Measurements from ENCODE around the gene PCOLCE2. TPM values are rescaled to one million over a fixed set of nuclear protein-coding genes. Genes with fewer than 3 reads are reported as not detected.

PCOLCE2 gene
- total and polyA plus RNA-seq, 2 experiments from 2014 or later = 45.4 to 46.4 TPM

DNA sequence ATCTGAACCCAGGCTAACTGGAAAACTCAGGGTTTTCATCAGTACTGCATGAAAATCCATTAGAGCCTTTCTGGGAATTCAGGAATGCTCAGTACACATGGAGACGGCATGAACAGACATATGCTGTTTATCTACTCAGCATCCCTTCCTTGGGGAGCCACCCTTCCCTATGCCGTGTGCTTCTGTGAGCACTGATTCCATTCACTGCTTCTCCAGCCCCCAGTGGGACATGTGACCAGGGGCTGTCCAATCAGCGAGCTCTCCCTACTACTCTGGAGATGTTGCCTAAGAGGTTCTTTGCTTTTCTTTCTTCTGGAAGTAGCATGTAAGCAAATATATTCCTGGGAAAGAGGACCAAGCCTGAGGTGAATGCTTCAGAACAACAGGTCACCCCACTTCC, 5.6 kb upstream of the PCOLCE2 start:
- no peak overlapping the region for H3K4me2 ChIP-seq (ENCODE audit: unreplicated experiment)
- no peaks in the 10 kb centered on the region for H3K79me2 ChIP-seq (ENCODE audit: insufficient read depth)
- H3K27ac ChIP-seq = no peak overlapping the region
- H4K20me1 ChIP-seq (ENCODE audit: insufficient read depth) = no peaks in the 10 kb centered on the region
- in situ Hi-C loops (cut with MboI) = no loop called here
- no peaks in the 10 kb centered on the region for H3K27me3 ChIP-seq (replicated peaks; ENCODE audit: insufficient read depth)
- TF ChIP-seq EZH2phosphoT487 (IDR thresholded peaks at IDR 0.05; ENCODE audit: insufficient read depth, low read depth) = no peak
- H3K9me3 ChIP-seq (ENCODE audit: low read depth) = no peaks in the 10 kb centered on the region
- H3F3A ChIP-seq (ENCODE audit: insufficient read depth) = no peaks in the 10 kb centered on the region; the same call in 1 of the 2 replicates
- H3K9ac ChIP-seq = no peak overlapping the region
- H3K4me3 ChIP-seq = no peak overlapping the region
- WGBS, 2 experiments (ENCODE audit: low coverage in 1 of 2, low lambda C conversion rate in 2 of 2, missing lambda C conversion rate in 2 of 2) = 97% methylated on average over 3 of the region's 3 CpGs
- H2AFZ ChIP-seq = no peak overlapping the region
- H3K36me3 ChIP-seq (ENCODE audit: low read depth) = no peaks in the 10 kb centered on the region
- H3K9me2 ChIP-seq (ENCODE audit: insufficient read depth) = no peaks in the 10 kb centered on the region
- H3K4me1 ChIP-seq (ENCODE audit: insufficient read depth) = peaks cover 10% of the 10 kb centered on the region; the same call in 1 of the 2 replicates
- no peak for DNase-seq

DNA sequence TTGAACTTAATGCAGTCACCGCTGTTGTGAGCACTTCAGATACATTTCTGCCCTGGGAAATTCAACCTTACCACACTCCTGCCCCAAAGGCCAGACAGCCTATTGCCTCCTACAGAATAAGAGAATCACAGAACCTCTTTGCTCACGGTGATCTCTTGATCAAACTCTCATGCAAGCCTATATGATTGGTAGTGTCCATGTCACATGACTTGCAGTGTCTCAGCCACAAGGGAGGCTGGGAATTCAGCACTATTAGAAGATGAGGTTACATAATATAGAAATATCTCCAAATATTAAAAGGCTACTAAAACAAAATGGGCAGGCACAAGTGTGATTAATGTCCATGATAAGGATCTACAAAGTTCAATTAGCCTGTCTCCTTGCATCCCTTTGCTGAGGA, 3.8 kb upstream of the PCOLCE2 start:
- 96 to 100% methylated on average over 2 of the region's 2 CpGs for WGBS, 2 experiments (ENCODE audit: low coverage in 1 of 2, low lambda C conversion rate in 2 of 2, missing lambda C conversion rate in 2 of 2)
- Histone ChIP-seq H3K36me3 (ENCODE audit: low read depth) (no peaks in the 10 kb centered on the region), H3K9me2 (ENCODE audit: insufficient read depth) (no peaks in the 10 kb centered on the region), H3K9ac (no peak overlapping the region), H3K4me2 (ENCODE audit: unreplicated experiment) (no peak overlapping the region), H3K27ac (no peak overlapping the region), H3K4me3 (no peak overlapping the region), H2AFZ (no peak overlapping the region), H3K9me3 (ENCODE audit: low read depth) (no peaks in the 10 kb centered on the region), H3K27me3 (replicated peaks; ENCODE audit: insufficient read depth) (no peaks in the 10 kb centered on the region), H3F3A (ENCODE audit: insufficient read depth) (peaks cover 5% of the 10 kb centered on the region), H3K4me1 (ENCODE audit: insufficient read depth) (peaks cover 12% of the 10 kb centered on the region), H3K79me2 (ENCODE audit: insufficient read depth) (no peaks in the 10 kb centered on the region), H4K20me1 (ENCODE audit: insufficient read depth) (no peaks in the 10 kb centered on the region)
- TF ChIP-seq EZH2phosphoT487 (IDR thresholded peaks at IDR 0.05; ENCODE audit: insufficient read depth, low read depth) (no peak), EZH2 (IDR thresholded peaks at IDR 0.05; ENCODE audit: insufficient read depth, poor library complexity, severe bottlenecking) (no peak)
- DNase-seq = no peak
- in situ Hi-C loops (cut with MboI) = no loop called here

DNA sequence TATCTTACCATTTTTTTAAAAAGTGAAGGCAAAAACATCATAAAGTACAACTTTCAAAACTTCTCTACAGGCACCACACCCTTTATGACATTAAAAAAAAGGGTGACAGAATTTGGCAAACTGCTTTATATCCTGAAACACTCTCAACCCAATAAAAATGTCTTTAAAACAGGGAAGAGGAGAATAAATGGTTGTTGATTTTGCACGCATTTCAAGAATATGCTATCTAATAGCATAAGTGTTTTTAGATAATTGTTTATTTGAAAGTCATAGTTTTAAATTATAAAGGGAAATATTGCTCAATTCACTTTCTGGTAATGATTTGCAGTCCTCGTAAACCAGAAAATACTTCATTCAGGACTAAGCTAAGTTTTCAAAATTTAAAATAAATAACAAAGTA, 1.7 kb upstream of the PCOLCE2 start:
- H3K9me3 ChIP-seq (ENCODE audit: low read depth) = no peaks in the 10 kb centered on the region
- no peaks in the 10 kb centered on the region for H3K27me3 ChIP-seq (replicated peaks; ENCODE audit: insufficient read depth)
- H3K4me3 ChIP-seq = no peak overlapping the region
- no peaks in the 10 kb centered on the region for H3K79me2 ChIP-seq (ENCODE audit: insufficient read depth)
- no peak for DNase-seq
- H4K20me1 ChIP-seq (ENCODE audit: insufficient read depth) = no peaks in the 10 kb centered on the region
- H3K27ac ChIP-seq = no peak overlapping the region
- peaks cover 19% of the 10 kb centered on the region; the same call in 1 of the 2 replicates for H3F3A ChIP-seq (ENCODE audit: insufficient read depth)
- H3K4me2 ChIP-seq (ENCODE audit: unreplicated experiment) = no peak overlapping the region
- in situ Hi-C loops (cut with MboI) = no loop called here
- H3K9ac ChIP-seq = no peak overlapping the region
- WGBS, 2 experiments (ENCODE audit: low coverage in 1 of 2, low lambda C conversion rate in 2 of 2, missing lambda C conversion rate in 2 of 2) = 75 to 84% methylated on average over 2 of the region's 2 CpGs
- H2AFZ ChIP-seq = no peak overlapping the region
- no peaks in the 10 kb centered on the region for H3K9me2 ChIP-seq (ENCODE audit: insufficient read depth)
- TF ChIP-seq EZH2phosphoT487 (IDR thresholded peaks at IDR 0.05; ENCODE audit: insufficient read depth, low read depth) (no peak), EZH2 (IDR thresholded peaks at IDR 0.05; ENCODE audit: insufficient read depth, poor library complexity, severe bottlenecking) (no peak)
- no peaks in the 10 kb centered on the region for H3K36me3 ChIP-seq (ENCODE audit: low read depth)
- peaks cover 17% of the 10 kb centered on the region for H3K4me1 ChIP-seq (ENCODE audit: insufficient read depth)

DNA sequence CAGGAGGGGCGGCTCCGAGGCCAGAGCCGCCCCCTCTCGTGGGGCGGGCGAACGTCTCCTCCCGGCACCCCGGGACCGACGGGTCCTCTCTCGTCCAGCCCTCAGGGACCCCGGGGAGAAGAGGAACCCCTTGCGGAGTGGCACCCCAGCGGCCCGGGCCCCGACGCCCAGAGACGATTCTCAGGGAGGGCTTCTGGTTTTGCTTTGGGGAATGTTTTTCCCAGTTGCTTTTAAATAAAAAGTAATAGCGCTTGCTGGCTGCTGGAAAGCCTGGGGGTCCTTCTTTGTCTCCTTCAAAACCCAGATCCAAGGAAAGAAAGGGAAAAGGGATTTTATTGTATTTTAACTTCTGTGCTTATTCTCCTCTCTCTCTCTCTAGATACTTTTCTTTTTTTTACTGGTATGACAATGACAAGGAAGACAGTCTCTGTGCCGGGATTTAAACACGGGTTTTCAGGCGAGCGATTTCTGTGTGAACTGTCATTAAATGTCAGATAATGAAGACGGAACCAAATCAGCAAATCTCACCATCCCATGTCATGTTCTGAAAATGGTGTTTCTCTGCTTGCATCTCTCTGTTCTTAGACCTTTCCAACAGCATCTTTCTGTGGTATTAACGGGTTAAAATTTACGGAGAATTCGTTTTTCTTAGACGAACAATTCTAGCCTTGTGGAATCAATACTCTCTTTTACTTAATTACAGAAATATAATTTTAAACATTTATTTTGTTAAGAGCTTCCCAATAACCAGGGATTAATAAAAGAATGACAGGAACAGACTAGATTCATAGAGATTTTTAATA, 530 bp upstream of the PCOLCE2 start:
- Histone ChIP-seq H3K36me3 (ENCODE audit: low read depth) (no peaks in the 10 kb centered on the region), H3K79me2 (ENCODE audit: insufficient read depth) (no peaks in the 10 kb centered on the region), H3K9me3 (ENCODE audit: low read depth) (no peaks in the 10 kb centered on the region), H3F3A (ENCODE audit: insufficient read depth) (peaks cover 19% of the 10 kb centered on the region; the same call in 1 of the 2 replicates), H4K20me1 (ENCODE audit: insufficient read depth) (no peaks in the 10 kb centered on the region), H3K9me2 (ENCODE audit: insufficient read depth) (no peaks in the 10 kb centered on the region), H2AFZ (peak overlapping the region; percentile 87), H3K4me3 (peak overlapping the region; percentile 73), H3K4me1 (ENCODE audit: insufficient read depth) (peaks cover 17% of the 10 kb centered on the region), H3K4me2 (ENCODE audit: unreplicated experiment) (peak overlapping the region; percentile 82), H3K27me3 (replicated peaks; ENCODE audit: insufficient read depth) (no peaks in the 10 kb centered on the region), H3K9ac (peak overlapping the region; percentile 64), H3K27ac (no peak overlapping the region)
- TF ChIP-seq EZH2 (IDR thresholded peaks at IDR 0.05; ENCODE audit: insufficient read depth, poor library complexity, severe bottlenecking) (peak; percentile 48), EZH2phosphoT487 (IDR thresholded peaks at IDR 0.05; ENCODE audit: insufficient read depth, low read depth) (no peak)
- DNase-seq = no peak
- 7 to 9% methylated on average over 18 to 28 of the region's 29 CpGs for WGBS, 2 experiments (ENCODE audit: low coverage in 1 of 2, low lambda C conversion rate in 2 of 2, missing lambda C conversion rate in 2 of 2)
- in situ Hi-C loops (cut with MboI) = no loop called here

Data from GM23248 (cell line).